Caco-2 (cell line): ENCODE results near the gene IQCF5. TPM values are rescaled to one million over a fixed set of nuclear protein-coding genes. Genes with fewer than 3 reads are reported as not detected.

Source experiments
- BruUV-seq: library from RNA; stranded (reverse); fragments of 400-500 nt; replicated peaks from 2 replicates; lab custom pipeline; 2021; lab: Mats Ljungman, UMichigan
- CTCF ChIA-PET: fragments of 300-600 bp; sonication (Branson Sonifier 250); formaldehyde crosslinking; loops from one replicate; lab custom pipeline; 2022; ENCODE audit warnings: antibody characterized with exemption; lab: Charles Lee
- POLR2A ChIA-PET: fragments of 300-600 bp; sonication (Branson Sonifier 250); formaldehyde crosslinking; loops from one replicate; lab custom pipeline; 2022; ENCODE audit warnings: antibody characterized with exemption; lab: Charles Lee
- DNase-seq, 2 experiments: peaks; one replicate each; pipeline versions ENCODE4 v3.0.0 to v3.0.0-alpha.2; 2020 to 2022
- H3K27me3 ChIP-seq: replicated peaks from 2 replicates; pipeline ENCODE4 v1.6.0; 2011; ENCODE audit warnings: low read length; ENCODE audit not compliant: control insufficient read depth, insufficient read depth
- H3K36me3 ChIP-seq: 2 replicates; pipeline ENCODE4 v1.5.1; 2011; ENCODE audit warnings: low read length; ENCODE audit not compliant: control insufficient read depth, insufficient read depth
- H3K4me1 ChIP-seq: fragments of 250-450 bp; sonication (Bioruptor Pico); 2 replicates; pipeline ENCODE4 v1.5.1; 2020; ENCODE audit warnings: mild to moderate bottlenecking
- H3K4me3 ChIP-seq: 2 replicates; pipeline ENCODE4 v1.5.1; 2011; ENCODE audit warnings: low read depth, mild to moderate bottlenecking, control low read depth, low read length
- H3K9me3 ChIP-seq: fragments of 250-450 bp; sonication (Bioruptor Pico); 2 replicates; pipeline ENCODE4 v1.5.1; 2020; ENCODE audit warnings: mild to moderate bottlenecking, moderate library complexity
- H3K27ac Mint-ChIP-seq: one replicate; pipeline ENCODE4 v1.8.0; 2022; ENCODE audit warnings: mixed read lengths; ENCODE audit not compliant: unreplicated experiment
- H3K27me3 Mint-ChIP-seq: one replicate; pipeline ENCODE4 v1.8.0; 2022; ENCODE audit warnings: mixed read lengths; ENCODE audit not compliant: insufficient read depth, unreplicated experiment
- H3K36me3 Mint-ChIP-seq: one replicate; pipeline ENCODE4 v1.8.0; 2022; ENCODE audit warnings: mild to moderate bottlenecking, mixed read lengths; ENCODE audit not compliant: insufficient read depth, unreplicated experiment
- H3K4me1 Mint-ChIP-seq: one replicate; pipeline ENCODE4 v1.8.0; 2022; ENCODE audit warnings: low read depth, mixed read lengths; ENCODE audit not compliant: unreplicated experiment
- H3K4me3 Mint-ChIP-seq: one replicate; pipeline ENCODE4 v1.8.0; 2022; ENCODE audit warnings: mild to moderate bottlenecking, moderate library complexity, mixed read lengths; ENCODE audit not compliant: unreplicated experiment
- H3K9me3 Mint-ChIP-seq: one replicate; pipeline ENCODE4 v1.8.0; 2022; ENCODE audit warnings: mixed read lengths; ENCODE audit not compliant: unreplicated experiment
- intact Hi-C: fragments of 100-400 bp; cut with micrococcal nuclease; formaldehyde crosslinking; loops from one replicate; pipeline ENCODE4 v1.10.0; 2022; ENCODE audit not compliant: unreplicated experiment
- total RNA-seq: library from RNA; stranded (reverse); gene quantifications from 2 replicates; pipeline ENCODE4 v1.2.3, GENCODE V29; 2022
- TF ChIP-seq, protein P1 (sequence below), 2 experiments: fragments of 200-600 bp in 1 of 2; IDR thresholded peaks; 1 replicate in 1 of 2; 2 replicates in 1 of 2; pipeline versions ENCODE4 v1.5.1 to v1.8.0; 2011 to 2022; ENCODE audit warnings: antibody characterized with exemption in 1 of 2, control low read depth in 1 of 2, inconsistent platforms in 1 of 2, low read depth in 1 of 2, low read length in 1 of 2, mild to moderate bottlenecking in 1 of 2, moderate library complexity in 1 of 2; ENCODE audit not compliant: insufficient read depth in 1 of 2, severe bottlenecking in 1 of 2, unreplicated experiment in 1 of 2

Gene IQCF5
- total RNA-seq, 1 experiment from 2014 or later = not detected

DNA sequence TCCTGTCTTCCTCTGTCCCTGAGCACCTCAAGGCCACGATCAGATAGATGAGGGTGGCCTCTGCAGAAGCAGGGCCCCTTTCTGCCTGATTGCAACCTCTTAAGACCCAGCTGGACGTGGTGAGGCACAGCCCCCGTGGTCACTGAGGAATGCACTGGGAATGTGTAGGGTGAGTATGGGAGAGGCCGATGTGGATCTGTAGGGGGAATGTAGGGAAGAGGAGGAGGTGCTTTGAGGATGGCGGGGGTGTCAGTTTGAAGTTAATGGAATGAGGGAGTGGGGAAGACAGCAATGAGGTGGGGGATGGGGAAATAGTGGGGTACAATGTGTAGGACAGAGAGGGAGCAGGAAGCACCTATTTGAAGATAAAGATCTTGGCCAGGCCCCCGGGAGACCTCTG, 785 bp upstream of the IQCF5 start:
- no TSS peak for BruUV-seq

DNA sequence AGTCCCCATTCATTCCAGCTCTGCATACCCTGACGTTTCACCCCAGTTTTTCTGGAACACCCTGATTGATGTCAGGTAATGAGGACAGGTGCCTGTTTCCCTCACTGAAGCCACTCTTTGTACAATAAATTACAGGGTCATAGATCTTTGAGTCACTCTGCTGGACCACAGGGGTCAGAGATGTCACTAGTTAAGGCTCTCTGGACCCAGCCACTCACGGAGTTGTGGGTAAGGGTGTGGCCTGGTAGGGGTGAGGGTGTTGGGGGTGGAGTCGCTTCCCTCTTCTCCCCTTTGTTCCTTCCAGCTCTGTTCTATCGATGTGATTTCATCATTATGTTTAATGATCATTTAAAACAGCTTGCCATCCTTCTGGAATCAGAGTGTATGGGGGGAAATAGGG, 512 bp downstream of the IQCF5 start:
- ChIA-PET POLR2A (no interaction called here), CTCF (interaction anchor here (0.6 kb wide), 1 partner anchor 46 kb away, joined by 4 read pairs; no protein-coding TSS in a partner anchor)
- Histone ChIP-seq H3K9me3 (no peaks in the 10 kb centered on the region), H3K4me3 (no peak overlapping the region), H3K4me1 (no peaks in the 10 kb centered on the region), H3K27me3 (no peaks in the 10 kb centered on the region), H3K36me3 (no peaks in the 10 kb centered on the region)
- no peaks in the 10 kb centered on the region for H3K36me3 Mint-ChIP-seq
- no peaks in the 10 kb centered on the region for H3K4me1 Mint-ChIP-seq
- no peak overlapping the region for H3K27ac Mint-ChIP-seq
- H3K4me3 Mint-ChIP-seq = no peak overlapping the region
- TF ChIP-seq, protein P1, sequence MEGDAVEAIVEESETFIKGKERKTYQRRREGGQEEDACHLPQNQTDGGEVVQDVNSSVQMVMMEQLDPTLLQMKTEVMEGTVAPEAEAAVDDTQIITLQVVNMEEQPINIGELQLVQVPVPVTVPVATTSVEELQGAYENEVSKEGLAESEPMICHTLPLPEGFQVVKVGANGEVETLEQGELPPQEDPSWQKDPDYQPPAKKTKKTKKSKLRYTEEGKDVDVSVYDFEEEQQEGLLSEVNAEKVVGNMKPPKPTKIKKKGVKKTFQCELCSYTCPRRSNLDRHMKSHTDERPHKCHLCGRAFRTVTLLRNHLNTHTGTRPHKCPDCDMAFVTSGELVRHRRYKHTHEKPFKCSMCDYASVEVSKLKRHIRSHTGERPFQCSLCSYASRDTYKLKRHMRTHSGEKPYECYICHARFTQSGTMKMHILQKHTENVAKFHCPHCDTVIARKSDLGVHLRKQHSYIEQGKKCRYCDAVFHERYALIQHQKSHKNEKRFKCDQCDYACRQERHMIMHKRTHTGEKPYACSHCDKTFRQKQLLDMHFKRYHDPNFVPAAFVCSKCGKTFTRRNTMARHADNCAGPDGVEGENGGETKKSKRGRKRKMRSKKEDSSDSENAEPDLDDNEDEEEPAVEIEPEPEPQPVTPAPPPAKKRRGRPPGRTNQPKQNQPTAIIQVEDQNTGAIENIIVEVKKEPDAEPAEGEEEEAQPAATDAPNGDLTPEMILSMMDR (IDR thresholded peaks at IDR 0.05; ENCODE audit: insufficient read depth in 1 of 2, low read depth in 1 of 2, low read length in 1 of 2, severe bottlenecking in 1 of 2, unreplicated experiment in 1 of 2) = no peak
- DNase-seq = no peak
- intact Hi-C loops = no loop called here
- H3K27me3 Mint-ChIP-seq = peaks cover 27% of the 10 kb centered on the region
- BruUV-seq = no TSS peak
- no peaks in the 10 kb centered on the region for H3K9me3 Mint-ChIP-seq

More for the DNA sequence above, 785 bp upstream of the IQCF5 start:
- 0 out of 2 replicates have a peak, but pooled peaks cover 2% of the 10 kb centered on the region for H3K9me3 ChIP-seq
- H3K4me3 ChIP-seq = no peak overlapping the region
- ChIA-PET CTCF (no interaction called here), POLR2A (no interaction called here)
- H3K4me3 Mint-ChIP-seq = no peak overlapping the region
- no peaks in the 10 kb centered on the region for H3K4me1 ChIP-seq
- no peak overlapping the region for H3K27ac Mint-ChIP-seq
- intact Hi-C loops = no loop called here
- H3K4me1 Mint-ChIP-seq = no peaks in the 10 kb centered on the region
- peaks cover 26% of the 10 kb centered on the region for H3K27me3 Mint-ChIP-seq
- no peaks in the 10 kb centered on the region for H3K9me3 Mint-ChIP-seq
- H3K36me3 Mint-ChIP-seq = no peaks in the 10 kb centered on the region
- H3K27me3 ChIP-seq = no peaks in the 10 kb centered on the region
- no peak for DNase-seq
- no peaks in the 10 kb centered on the region for H3K36me3 ChIP-seq
- TF ChIP-seq, protein P1 (IDR thresholded peaks at IDR 0.05; ENCODE audit: insufficient read depth in 1 of 2, low read depth in 1 of 2, low read length in 1 of 2, severe bottlenecking in 1 of 2, unreplicated experiment in 1 of 2) = no peak

DNA sequence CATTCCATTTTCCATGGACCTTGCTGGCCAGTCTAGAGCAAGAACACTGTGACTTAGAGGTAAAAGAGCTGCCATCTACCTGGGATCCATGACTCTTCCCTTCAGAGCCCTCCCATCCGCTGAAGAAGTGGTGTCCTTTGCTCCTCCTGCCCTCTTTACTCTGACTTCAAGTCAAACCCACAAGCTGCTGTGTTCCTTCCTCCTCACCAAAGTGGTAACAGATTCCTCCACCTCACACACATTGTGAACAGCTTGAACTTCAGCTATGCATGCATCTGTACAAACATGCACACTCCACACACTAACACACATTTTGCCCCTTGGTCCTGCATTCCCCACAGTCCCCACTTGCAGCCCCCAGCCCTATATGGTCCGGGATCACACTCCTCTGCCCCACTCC, 990 bp downstream of the IQCF5 start:
- no peaks in the 10 kb centered on the region for H3K4me1 ChIP-seq
- BruUV-seq = no TSS peak
- no peaks in the 10 kb centered on the region for H3K36me3 Mint-ChIP-seq
- TF ChIP-seq, protein P1 (IDR thresholded peaks at IDR 0.05; ENCODE audit: insufficient read depth in 1 of 2, low read depth in 1 of 2, low read length in 1 of 2, severe bottlenecking in 1 of 2, unreplicated experiment in 1 of 2) = no peak
- POLR2A ChIA-PET = no interaction called here
- no peak for DNase-seq
- intact Hi-C loops = no loop called here
- H3K27me3 ChIP-seq = no peaks in the 10 kb centered on the region
- H3K9me3 ChIP-seq = no peaks in the 10 kb centered on the region
- no peaks in the 10 kb centered on the region for H3K4me1 Mint-ChIP-seq
- no peak overlapping the region for H3K4me3 ChIP-seq
- no peaks in the 10 kb centered on the region for H3K36me3 ChIP-seq
- H3K27ac Mint-ChIP-seq = no peak overlapping the region
- peaks cover 28% of the 10 kb centered on the region for H3K27me3 Mint-ChIP-seq
- CTCF ChIA-PET = no interaction called here
- no peak overlapping the region for H3K4me3 Mint-ChIP-seq
- no peaks in the 10 kb centered on the region for H3K9me3 Mint-ChIP-seq
